Putamen (tissue), 1 donor: ENCODE data around the gene NUDT6.
"Not testable (repeated sequence)": the region's sequence is repeated elsewhere in the genome, so short reads cannot be mapped to it uniquely, and the experiment has no call there.

Experiments
- DNase-seq: peaks from one replicate; pipeline ENCODE4 v3.0.0-alpha.2; 2016; ENCODE audit warnings: low spot score

The NUDT6 gene

GRCh38 chr4:122875949-122876348, 46.4 kb downstream of the NUDT6 start:
- no peak for DNase-seq

DNA sequence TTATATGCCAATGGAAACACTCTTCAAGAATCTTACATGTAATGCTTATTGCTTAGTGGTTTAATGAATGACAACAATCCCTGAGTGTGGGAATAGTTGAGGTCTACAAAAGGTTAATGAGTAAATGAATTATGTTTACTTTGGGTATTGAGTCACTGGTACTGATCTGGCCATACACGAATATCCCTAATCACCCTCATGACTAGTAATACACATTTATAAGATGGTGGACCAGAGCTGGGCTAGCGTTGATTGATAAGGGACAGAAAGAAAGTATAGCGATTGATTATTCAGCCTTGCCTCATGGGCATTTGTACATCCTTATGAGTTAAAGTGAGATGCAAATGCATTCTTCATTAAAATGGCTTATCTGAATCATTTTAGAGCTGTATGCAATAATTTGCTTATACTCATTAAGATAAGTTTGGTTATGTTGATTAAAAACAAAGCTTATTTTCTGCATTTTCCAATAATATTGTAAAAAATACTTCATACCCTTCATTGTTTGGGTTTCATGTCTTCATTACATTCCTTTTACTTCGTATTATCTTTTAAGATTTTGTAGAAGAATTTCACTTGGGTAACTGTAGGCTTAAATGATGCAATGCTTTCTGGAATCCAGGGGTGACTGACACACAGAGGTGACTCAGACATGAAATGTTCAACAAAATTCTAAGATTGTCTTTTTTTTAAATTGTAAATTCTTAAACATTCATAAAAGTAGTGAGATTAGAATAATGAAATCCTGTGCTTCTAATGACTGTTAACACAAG, 48.4 kb downstream of the NUDT6 start:
- no peak for DNase-seq

DNA sequence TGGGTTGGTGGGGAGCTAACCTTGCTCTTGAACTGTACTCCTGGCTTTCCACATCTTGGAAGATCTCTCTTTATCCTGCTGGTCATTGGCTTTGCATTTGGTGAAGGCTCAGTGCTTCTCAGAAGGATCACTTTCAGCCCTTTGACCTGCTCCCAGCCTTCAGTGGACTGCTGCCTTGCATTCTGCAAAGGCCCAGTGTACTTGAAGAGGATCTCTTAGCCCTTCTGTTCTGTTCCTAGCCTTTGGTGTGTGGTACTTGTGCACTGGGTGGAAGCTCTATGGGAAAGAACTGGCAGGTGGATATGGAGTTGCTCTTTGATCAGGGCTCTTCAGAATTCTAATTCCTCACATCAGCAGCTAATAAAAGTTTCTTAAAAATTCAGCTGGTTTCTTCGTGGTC, 49.3 kb downstream of the NUDT6 start:
- DNase-seq, result no peak

GRCh38 chr4:122868235-122868634, 54.2 kb downstream of the NUDT6 start:
- not testable (repeated sequence) for DNase-seq

- DNase-seq, result no peak
Measured at GRCh38 chr4:122865425-122865824, 57.0 kb downstream of the NUDT6 start.

DNA sequence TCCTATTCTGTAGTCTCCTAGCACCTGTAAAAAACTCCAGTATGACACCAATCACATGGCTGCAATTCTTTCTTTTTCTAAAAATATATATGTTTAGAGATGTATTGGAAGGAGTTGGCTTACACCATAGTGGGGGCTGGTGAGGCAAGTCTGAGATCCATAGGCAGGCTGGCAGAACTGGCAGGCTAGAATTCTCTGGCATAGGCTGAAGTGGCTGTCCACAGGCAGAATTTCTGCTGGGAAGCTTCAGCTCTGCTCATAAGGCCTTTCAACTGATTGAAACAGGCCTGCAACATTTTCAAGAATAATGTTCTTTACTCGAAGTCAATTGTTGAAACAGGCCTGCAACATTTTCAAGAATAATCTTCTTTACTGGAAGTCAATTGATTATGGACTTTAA, 58.8 kb downstream of the NUDT6 start:
- DNase-seq, result no peak

DNA sequence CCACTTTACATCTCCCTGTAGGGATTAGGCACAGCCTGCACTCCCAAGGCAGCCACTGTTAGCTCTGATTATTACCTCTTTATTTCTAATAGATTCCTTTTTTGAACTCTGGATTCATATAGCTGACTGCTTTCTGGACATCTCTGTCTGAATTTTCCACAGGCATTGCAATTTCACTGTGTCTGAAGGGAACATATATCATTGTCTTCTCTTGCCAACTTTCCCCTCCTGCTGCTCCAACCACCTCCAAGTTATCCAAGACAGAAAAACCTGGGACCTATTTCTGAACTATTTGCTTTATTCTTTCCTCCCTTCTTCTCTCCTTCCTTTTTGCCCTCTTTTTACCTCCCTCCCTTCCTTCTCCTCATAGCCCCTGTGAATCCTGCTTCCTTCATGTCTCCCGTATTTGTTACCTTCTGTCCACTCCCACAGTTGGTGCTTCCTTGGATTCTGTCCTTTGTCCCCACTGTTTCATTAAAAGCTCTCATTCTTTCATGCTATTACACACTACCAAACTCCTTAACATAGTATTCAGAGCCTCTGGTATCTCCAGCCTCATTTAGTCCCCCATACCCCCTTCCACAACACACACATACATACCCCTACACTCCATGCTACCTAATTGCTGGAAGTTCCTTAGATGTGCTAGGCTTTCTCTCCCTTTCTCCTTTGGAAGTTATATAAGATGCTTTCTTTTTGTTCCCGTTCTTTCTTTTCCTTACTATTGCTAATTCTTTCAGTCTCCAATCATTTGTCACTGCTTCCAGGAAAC, 61.0 kb downstream of the NUDT6 start:
- no peak for DNase-seq

- DNase-seq, result no peak
Measured at GRCh38 chr4:122858705-122859104, 63.7 kb downstream of the NUDT6 start.

- DNase-seq, result no peak
Measured at GRCh38 chr4:122857160-122857559, 65.2 kb downstream of the NUDT6 start.

- no peak for DNase-seq
Measured at GRCh38 chr4:122855353-122855890, 67.0 kb downstream of the NUDT6 start.

- peak; percentile 87 for DNase-seq
Measured at GRCh38 chr4:122854447-122855352, 67.7 kb downstream of the NUDT6 start.

DNA sequence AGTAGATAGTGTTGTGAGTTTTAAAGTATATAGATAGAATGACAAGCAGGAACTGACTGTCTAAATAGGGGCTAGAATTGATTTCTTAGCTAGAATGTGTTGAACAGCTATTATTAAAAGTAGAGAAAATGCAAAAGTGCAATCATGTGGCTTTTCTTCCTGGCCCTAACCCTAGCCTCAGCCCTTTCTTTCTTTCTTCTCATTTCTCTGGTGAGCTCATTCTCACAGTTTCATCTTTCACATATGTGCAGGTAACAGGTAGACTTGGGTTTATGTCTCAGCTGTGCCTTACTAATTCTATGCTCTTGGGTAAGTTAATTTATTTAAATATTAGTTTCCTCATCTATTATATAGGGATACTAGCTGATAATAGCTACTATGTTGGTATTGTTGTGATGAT, 70.8 kb downstream of the NUDT6 start:
- no peak for DNase-seq

GRCh38 chr4:122849789-122850188, 72.6 kb downstream of the NUDT6 start:
- DNase-seq, result not testable (repeated sequence)

GRCh38 chr4:122847931-122848330, 74.5 kb downstream of the NUDT6 start:
- DNase-seq, result no peak

GRCh38 chr4:122845760-122846159, 76.6 kb downstream of the NUDT6 start:
- DNase-seq, result no peak

GRCh38 chr4:122845066-122845465, 77.3 kb downstream of the NUDT6 start:
- no peak for DNase-seq

GRCh38 chr4:122844391-122844790, 78.0 kb downstream of the NUDT6 start:
- DNase-seq, result not testable (repeated sequence)

DNA sequence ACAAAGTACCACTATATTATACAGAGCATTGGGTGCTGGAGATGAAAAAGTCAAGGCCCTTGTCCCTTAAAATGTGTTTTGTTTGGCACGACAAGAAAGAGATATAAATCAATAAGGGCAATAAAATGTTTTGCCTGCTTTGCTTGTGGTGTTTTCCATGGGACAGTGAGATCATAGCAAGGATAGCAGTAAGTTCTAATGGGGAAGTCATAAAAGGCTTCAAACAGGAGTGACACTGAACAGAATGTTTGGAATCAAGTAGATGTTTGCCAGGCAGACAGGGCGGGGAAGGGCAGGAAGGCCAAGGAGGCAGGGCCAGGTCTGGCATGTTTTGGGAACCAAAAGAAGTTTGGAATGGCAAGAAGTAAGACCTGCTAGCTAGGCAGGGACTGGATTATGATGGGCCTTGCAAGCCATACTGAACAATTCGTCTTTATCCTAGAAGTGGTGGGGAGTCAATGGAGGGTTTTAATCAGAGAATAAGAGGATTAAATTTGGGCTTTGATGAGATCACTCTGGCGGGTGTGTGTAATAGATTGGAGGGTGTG, 79.3 kb downstream of the NUDT6 start:
- DNase-seq, result no peak
